Keratinocyte (primary cell): Measurements from ENCODE around the gene INVS. TPM values are rescaled to one million over a fixed set of nuclear protein-coding genes. Genes with fewer than 3 reads are reported as not detected.
A peak's percentile ranks its signal among the peaks of the same experiment; 100 is the strongest.

Source experiments
- DNase-seq: peaks from one replicate; pipeline ENCODE4 v3.0.0-alpha.2; 2011; ENCODE audit warnings: low read depth, missing footprints, low spot score
- FAIRE-seq: peaks from 2 replicates; lab custom pipeline; 2011; peaks lifted over from hg19 to GRCh38; lab: Jason Lieb, UNC
- H2AFZ ChIP-seq: 2 replicates; pipeline ENCODE4 v1.6.0; 2012; ENCODE audit warnings: low read length, control low read depth, inconsistent platforms; ENCODE audit not compliant: control insufficient read depth
- H3K27ac ChIP-seq: 2 replicates; pipeline ENCODE4 v1.5.1; 2011; ENCODE audit warnings: low read length; ENCODE audit not compliant: control insufficient read depth, insufficient read depth
- H3K27me3 ChIP-seq: 3 replicates; pipeline ENCODE4 v1.6.0; 2011; ENCODE audit warnings: low read length; ENCODE audit not compliant: control insufficient read depth, insufficient read depth; ENCODE audit errors: extremely low read depth
- H3K36me3 ChIP-seq, 2 experiments: 2 replicates in 1 of 2; 3 replicates in 1 of 2; pipeline ENCODE4 v1.5.1; 2011; ENCODE audit warnings: low read length in 2 of 2, mild to moderate bottlenecking in 1 of 2; ENCODE audit not compliant: control insufficient read depth in 2 of 2, insufficient read depth in 2 of 2; ENCODE audit errors: extremely low read depth in 1 of 2
- H3K4me1 ChIP-seq: 3 replicates; pipeline ENCODE4 v1.5.1; 2011; ENCODE audit warnings: low read length; ENCODE audit not compliant: control insufficient read depth, insufficient read depth; ENCODE audit errors: extremely low read depth
- H3K4me2 ChIP-seq: 3 replicates; pipeline ENCODE4 v1.6.0; 2011; ENCODE audit warnings: low read depth, low read length; ENCODE audit not compliant: control insufficient read depth, insufficient read depth; ENCODE audit errors: extremely low read depth
- H3K4me3 ChIP-seq, 3 experiments: fragments of 200-600 bp in 1 of 3; sonication (generic) in 1 of 3; 2 replicates in 2 of 3; 3 replicates in 1 of 3; pipeline ENCODE4 v1.5.1; 2011 to 2016; ENCODE audit warnings: low read length in 3 of 3, mild to moderate bottlenecking in 3 of 3, control low read depth in 2 of 3, inconsistent platforms in 1 of 3, low read depth in 1 of 3, mixed read lengths in 1 of 3, mixed run types in 1 of 3, moderate library complexity in 1 of 3; ENCODE audit not compliant: control insufficient read depth in 2 of 3, insufficient read depth in 2 of 3; ENCODE audit errors: extremely low read depth in 1 of 3
- H3K79me2 ChIP-seq: 2 replicates; pipeline ENCODE4 v1.6.0; 2012; ENCODE audit warnings: low read length; ENCODE audit not compliant: control insufficient read depth, insufficient read depth
- H3K9ac ChIP-seq: 3 replicates; pipeline ENCODE4 v1.6.0; 2011; ENCODE audit warnings: low read length; ENCODE audit not compliant: control insufficient read depth, insufficient read depth; ENCODE audit errors: extremely low read depth
- H3K9me1 ChIP-seq: 3 replicates; pipeline ENCODE4 v1.6.0; 2011; ENCODE audit warnings: low read length; ENCODE audit not compliant: control insufficient read depth, insufficient read depth; ENCODE audit errors: extremely low read depth
- H3K9me3 ChIP-seq: 2 replicates; pipeline ENCODE4 v1.5.1; 2012; ENCODE audit warnings: low read depth, low read length; ENCODE audit not compliant: control insufficient read depth
- H4K20me1 ChIP-seq: 3 replicates; pipeline ENCODE4 v1.6.0; 2011; ENCODE audit warnings: low read length; ENCODE audit not compliant: control insufficient read depth, insufficient read depth; ENCODE audit errors: extremely low read depth
- CTCF ChIP-seq, 3 experiments: IDR thresholded peaks in 1 of 3; conservative IDR thresholded peaks in 1 of 3; optimal IDR thresholded peaks in 1 of 3; 2 replicates in 2 of 3; 3 replicates in 1 of 3; pipeline versions ENCODE3 to v1.5.1; 2011; ENCODE audit warnings: low read length in 3 of 3, mild to moderate bottlenecking in 3 of 3, moderate library complexity in 2 of 3, control low read depth in 1 of 3, inconsistent platforms in 1 of 3; ENCODE audit not compliant: insufficient read depth in 2 of 3; ENCODE audit errors: extremely low read depth in 1 of 3
- EZH2 ChIP-seq: IDR thresholded peaks from one replicate; pipeline ENCODE4 v1.6.1; 2012; ENCODE audit warnings: inconsistent platforms, mild to moderate bottlenecking, low read length, moderate library complexity
- dilution Hi-C: fragments of 300-500 bp; cut with MboI; formaldehyde crosslinking; loops from one replicate; pipeline ENCODE4 v1.7.0; 2020; ENCODE audit warnings: low sequenced_read_pairs; ENCODE audit not compliant: extremely low pct_ligation_motif_present
- polyA plus RNA-seq, 5 experiments: library from polyadenylated mRNA; depleted of rRNA in 3 of 5; stranded (reverse) in 3 of 5; stranded (forward) in 1 of 5; unstranded in 1 of 5; fragments of >200 nt; gene quantifications; 1 replicate in 1 of 5; 2 replicates in 3 of 5; 3 replicates in 1 of 5; pipeline versions ENCODE4 v1.2.1 to v1.2.3, GENCODE V29; 2011 to 2012; ENCODE audit warnings: missing spikeins in 2 of 5, low read depth in 1 of 5, low replicate concordance in 1 of 5

INVS gene
- polyA plus RNA-seq, 1 donor (not counting 4 experiments of a cell fraction or from before 2014, with no cell fraction given), result 21.1 TPM

- dilution Hi-C loops, result no loop called here
- Histone ChIP-seq H2AFZ (no peak overlapping the region), H3K4me3 (no peak overlapping the region), H4K20me1 (peaks cover 8% of the 10 kb centered on the region), H3K27ac (no peak overlapping the region), H3K9ac (no peak overlapping the region), H3K9me1 (no peaks in the 10 kb centered on the region), H3K4me1 (peaks cover 12% of the 10 kb centered on the region), H3K4me2 (no peak overlapping the region), H3K9me3 (no peaks in the 10 kb centered on the region), H3K27me3 (no peaks in the 10 kb centered on the region), H3K36me3 (peaks cover 2 to 3% of the 10 kb centered on the region in 2 experiments), H3K79me2 (peaks cover 79% of the 10 kb centered on the region)
- TF ChIP-seq EZH2, result no peak
- no peak for TF ChIP-seq CTCF (optimal IDR thresholded peaks at IDR 0.05 in 1 of 3, IDR thresholded peaks at IDR 0.05 in 1 of 3, conservative IDR thresholded peaks at IDR 0.05 in 1 of 3; ENCODE audit: extremely low read depth in 1 of 3, insufficient read depth in 2 of 3, low read length in 3 of 3)
- FAIRE-seq (no peak), DNase-seq (no peak)
Observed at GRCh38 chr9:100096378-100096916, 2.6 kb upstream of the INVS start.

GRCh38 chr9:100098046-100098886 is 777 bp upstream of the INVS start:
- peaks cover 12% of the 10 kb centered on the region for H3K4me1 ChIP-seq
- peak overlapping the region; percentile 83 for H3K4me2 ChIP-seq
- H2AFZ ChIP-seq, result peak overlapping the region; percentile 99
- H3K36me3 ChIP-seq, result peaks cover 6 to 13% of the 10 kb centered on the region in 2 experiments
- peak overlapping the region; percentile 97 for H3K9ac ChIP-seq
- H3K79me2 ChIP-seq, result peaks cover 64% of the 10 kb centered on the region
- TF ChIP-seq CTCF (optimal IDR thresholded peaks at IDR 0.05 in 1 of 3, IDR thresholded peaks at IDR 0.05 in 1 of 3, conservative IDR thresholded peaks at IDR 0.05 in 1 of 3; ENCODE audit: extremely low read depth in 1 of 3, insufficient read depth in 2 of 3, low read length in 3 of 3), result no peak
- TF ChIP-seq EZH2, result no peak
- dilution Hi-C loops, result no loop called here
- no peaks in the 10 kb centered on the region for H3K9me1 ChIP-seq
- peaks cover 5% of the 10 kb centered on the region for H4K20me1 ChIP-seq
- DNase-seq (no peak), FAIRE-seq (peak; percentile 85)
- H3K27me3 ChIP-seq, result no peaks in the 10 kb centered on the region
- H3K4me3 ChIP-seq, result peak overlapping the region; percentile 96 to 100 (median 98)
- H3K9me3 ChIP-seq, result no peaks in the 10 kb centered on the region
- H3K27ac ChIP-seq, result peak overlapping the region; percentile 87
